Glomerular visceral epithelial cell (primary cell): Measurements from ENCODE around the gene GJA1.
A peak's percentile ranks its signal among the peaks of the same experiment; 100 is the strongest.
"Not testable (repeated sequence)": the region's sequence is repeated elsewhere in the genome, so short reads cannot be mapped to it uniquely, and the experiment has no call there.

Experiments used
- DNase-seq: peaks from one replicate; pipeline ENCODE4 v3.0.0-alpha.2; 2016; ENCODE audit errors: extremely low spot score

Gene GJA1

DNA sequence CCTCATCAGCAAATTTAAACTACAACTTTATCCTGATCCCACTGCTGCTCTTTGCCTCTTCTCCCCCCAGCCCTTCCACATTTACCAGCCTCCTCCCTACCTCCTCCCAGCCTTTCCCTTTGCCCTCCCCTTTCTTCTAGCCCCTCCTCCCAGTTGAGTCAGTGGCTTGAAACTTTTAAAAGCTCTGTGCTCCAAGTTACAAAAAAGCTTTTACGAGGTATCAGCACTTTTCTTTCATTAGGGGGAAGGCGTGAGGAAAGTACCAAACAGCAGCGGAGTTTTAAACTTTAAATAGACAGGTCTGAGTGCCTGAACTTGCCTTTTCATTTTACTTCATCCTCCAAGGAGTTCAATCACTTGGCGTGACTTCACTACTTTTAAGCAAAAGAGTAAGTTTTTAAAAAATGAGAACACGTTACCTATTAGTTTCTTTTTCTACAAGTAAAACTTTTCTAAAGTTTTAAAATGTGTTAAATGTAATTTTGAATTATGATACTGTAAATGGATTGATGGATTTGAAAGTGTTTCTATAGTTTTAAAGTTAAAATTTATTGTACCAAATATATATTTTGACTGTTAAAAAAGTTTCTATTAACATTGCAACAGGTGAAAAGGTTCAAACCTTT, at the start of gene GJA1:
Gene GJA1 (plus strand): TSS at position 203 of the 626 bp plus-strand sequence. CDS start 11,202 bp downstream, outside the sequence.
- DNase-seq, result peak; percentile 78

GRCh38 chr6:121386551-121386950, 48.9 kb upstream of the GJA1 start:
- DNase-seq, result not testable (repeated sequence)

DNA sequence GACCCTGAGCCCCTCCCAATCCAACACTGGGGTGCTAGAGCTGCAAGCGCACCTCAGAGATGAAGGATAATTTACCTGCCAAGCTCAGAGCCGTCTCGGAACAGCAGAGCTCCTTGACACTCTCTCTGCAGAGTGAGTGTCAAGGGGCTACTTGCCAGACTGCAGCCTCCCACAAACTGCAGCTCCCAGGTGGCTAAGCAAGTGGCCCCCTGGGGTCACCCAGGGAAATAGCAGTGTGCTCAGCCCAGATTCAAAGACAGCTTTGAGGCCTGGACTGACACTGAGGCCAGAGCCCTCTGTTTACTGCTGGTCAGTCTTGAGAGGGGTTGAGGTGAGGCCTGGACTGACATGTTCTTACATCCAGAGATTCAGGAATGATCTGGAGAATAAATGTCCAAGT, 46.0 kb upstream of the GJA1 start:
- DNase-seq, result no peak

GRCh38 chr6:121393731-121394505, 41.5 kb upstream of the GJA1 start:
- DNase-seq, result no peak

GRCh38 chr6:121395736-121396135, 39.7 kb upstream of the GJA1 start:
- no peak for DNase-seq

DNA sequence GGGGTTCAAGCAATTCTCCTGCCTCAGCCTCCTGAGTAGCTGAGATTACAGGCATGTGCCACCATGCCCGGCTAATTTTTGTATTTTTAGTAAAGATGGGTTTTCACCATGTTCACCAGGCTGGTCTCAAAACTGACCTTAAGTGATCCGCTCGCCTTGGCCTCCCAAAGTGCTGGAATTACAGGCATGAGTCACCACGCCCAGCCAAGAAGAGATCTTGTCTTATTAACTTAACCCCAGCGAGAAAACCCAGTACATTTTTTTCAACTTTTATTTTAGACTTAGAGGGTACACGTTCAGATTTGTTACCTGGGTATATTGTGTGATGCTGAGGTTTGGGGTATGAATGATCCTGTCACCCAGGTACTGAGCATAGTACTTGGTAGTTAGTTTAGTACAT, 38.3 kb upstream of the GJA1 start:
- DNase-seq, result not testable (repeated sequence)

DNA sequence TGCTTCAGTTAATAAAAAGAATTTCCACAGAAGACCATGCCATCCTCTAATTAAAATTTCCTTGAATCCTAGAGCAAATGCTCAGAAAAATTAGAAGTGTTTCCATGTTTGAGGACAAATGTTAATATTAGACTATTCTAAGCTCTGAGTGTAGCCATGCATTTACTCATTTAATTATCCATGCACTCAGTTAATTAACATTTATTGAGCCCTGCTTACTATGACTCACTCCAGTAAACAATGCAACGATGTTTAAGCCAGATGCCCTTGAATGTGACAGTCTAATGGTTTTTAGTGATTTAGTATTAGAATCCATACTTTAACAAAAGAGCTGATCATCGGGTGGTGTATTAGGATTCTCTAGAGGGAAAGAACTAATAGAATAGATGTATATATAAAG, 37.3 kb upstream of the GJA1 start:
- no peak for DNase-seq

DNA sequence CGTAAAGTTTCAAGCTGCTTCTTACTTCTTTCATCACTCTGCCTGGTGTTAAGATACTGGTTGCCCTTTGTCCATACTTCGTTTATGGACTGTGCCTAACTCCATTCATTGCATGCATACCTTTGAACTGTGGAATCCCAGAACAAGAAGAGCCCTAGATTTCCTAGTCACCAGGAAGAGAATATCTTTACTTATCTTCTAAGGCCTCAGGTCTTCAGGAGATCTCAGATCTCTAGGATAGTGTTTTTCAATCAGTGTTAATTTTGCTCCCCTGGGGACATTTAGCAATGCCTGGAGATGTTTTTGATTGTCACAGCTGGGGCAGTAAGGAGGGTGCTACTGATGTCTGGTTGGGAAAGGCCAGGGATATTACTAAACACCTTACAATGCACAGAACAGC, 35.5 kb upstream of the GJA1 start:
- no peak for DNase-seq

GRCh38 chr6:121403964-121404363, 31.5 kb upstream of the GJA1 start:
- no peak for DNase-seq

DNA sequence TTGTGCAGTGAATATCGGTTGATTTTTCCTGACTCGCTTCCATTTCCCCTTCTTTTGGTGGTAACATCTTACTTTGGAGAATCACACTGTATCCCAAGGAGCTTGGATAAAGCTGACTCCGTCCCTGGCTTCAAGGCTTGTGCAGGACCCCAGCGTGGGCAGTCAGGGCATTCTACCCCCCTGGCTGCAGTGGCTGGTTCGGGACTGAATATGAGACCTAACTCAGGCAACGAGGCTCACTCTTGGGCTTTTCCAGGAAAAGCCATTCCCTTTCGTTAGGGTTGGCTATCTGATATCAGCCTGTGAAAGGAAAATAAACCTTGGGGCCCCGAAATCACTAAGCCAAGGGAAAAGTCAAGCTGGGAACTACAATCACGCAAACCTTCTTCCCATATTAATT, 30.1 kb upstream of the GJA1 start:
- DNase-seq, result no peak

DNA sequence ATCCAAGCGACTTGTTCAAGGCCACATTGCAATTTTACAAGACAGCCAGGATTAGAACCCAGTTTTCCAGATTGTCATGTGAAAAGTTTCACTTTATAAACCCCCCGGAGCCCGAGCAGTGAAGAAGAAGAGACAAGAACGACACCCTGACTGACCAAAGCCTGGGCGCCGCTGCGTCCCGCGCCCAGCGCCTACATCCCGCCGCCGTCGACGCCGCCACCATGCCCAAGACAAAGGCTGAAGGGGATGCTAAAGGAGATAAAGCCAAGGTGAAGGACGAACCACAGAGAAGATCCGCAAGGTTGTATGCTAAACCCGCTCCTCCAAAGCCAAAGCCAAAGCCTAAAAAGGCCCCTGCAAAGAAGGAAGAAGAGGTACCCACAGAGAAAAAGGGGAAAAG, 27.1 kb upstream of the GJA1 start:
- no peak for DNase-seq

- DNase-seq, result no peak
Measured at GRCh38 chr6:121413879-121414278, 21.6 kb upstream of the GJA1 start.

DNA sequence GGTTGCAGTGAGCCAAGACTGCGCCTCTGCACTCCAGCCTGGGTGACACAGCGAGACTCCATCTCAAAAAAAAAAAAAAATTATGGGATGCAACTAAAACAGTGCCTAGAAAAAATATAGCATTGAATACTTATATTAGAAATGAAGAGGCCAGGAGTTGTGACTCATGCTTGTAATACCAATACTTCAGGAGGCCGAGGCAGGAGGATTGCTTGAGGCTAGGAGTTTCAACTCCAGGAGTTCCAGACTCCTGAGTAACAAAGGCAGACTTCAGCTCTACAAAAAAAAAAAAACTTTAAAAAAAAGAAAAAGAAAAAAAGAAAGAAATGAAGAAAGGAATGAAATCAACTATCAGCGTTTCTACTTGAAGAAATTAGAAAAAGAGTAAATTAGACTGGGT, 17.1 kb upstream of the GJA1 start:
- DNase-seq, result no peak

GRCh38 chr6:121426686-121427085, 8.8 kb upstream of the GJA1 start:
- DNase-seq, result no peak

DNA sequence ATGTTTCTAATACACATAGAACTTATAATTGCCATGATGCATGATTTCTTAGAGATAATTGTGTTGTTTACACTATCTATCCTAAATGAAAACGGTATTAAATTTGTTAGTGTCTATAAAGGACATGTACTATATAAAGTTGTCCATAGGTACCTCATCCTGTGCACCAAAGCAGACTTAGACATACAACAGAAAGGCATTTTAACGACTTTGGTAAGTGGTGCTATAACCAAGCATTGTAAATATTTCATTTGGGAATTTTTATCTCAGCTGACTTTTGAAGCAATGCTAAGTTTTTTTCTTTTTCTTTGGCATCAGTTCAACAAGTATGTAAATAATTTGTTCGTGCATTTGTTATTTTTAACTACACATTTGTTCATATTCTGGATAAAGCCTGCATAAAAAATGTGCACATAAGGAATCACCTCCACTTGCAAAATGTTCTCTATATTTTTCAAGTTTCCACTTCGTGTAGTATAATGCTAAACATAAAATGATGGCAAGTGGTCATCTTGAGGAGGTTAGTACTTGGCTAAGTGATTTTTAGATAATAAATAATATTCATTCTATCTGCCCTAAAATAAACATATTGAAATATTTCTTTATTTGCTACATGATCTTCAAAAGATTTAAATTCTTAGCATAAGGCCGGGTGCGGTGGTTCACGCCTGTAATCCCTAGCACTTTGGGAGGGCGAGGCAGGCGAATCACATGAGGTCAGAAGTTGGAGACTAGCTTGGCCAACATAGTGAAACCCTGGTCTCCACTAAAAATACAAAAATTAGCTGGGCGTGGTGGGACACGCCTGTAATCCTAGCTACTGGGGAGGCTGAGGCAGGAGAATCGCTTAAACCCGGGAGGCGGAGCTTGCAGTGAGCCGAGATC, 6.3 kb upstream of the GJA1 start:
- no peak for DNase-seq

- peak; percentile 40 for DNase-seq
Measured at GRCh38 chr6:121430514-121431460, 4.7 kb upstream of the GJA1 start.

GRCh38 chr6:121431776-121432175, 3.7 kb upstream of the GJA1 start:
- not testable (repeated sequence) for DNase-seq

GRCh38 chr6:121434037-121434770, 1.2 kb upstream of the GJA1 start:
- DNase-seq, result no peak

GRCh38 chr6:121436274-121436857, 920 bp downstream of the GJA1 start:
- peak; percentile 24 for DNase-seq
